OCI-LY1 (cell line): ENCODE data around the gene KAT6B.

Experiments used
- CTCF ChIP-seq: fragments of 200-600 bp; sonication (generic), shearing (Covaris generic); IDR thresholded peaks from 2 replicates; pipeline ENCODE4 v1.5.1; 2017; ENCODE audit warnings: mild to moderate bottlenecking, antibody characterized with exemption, low read length, moderate library complexity, mixed read lengths
- EZH2 ChIP-seq: fragments of 200-600 bp; sonication (generic), shearing (Covaris generic); IDR thresholded peaks from 2 replicates; pipeline ENCODE4 v1.8.0; 2017; ENCODE audit warnings: borderline replicate concordance, mixed run types, mild to moderate bottlenecking, antibody characterized with exemption, low read length, moderate library complexity, mixed read lengths

DNA sequence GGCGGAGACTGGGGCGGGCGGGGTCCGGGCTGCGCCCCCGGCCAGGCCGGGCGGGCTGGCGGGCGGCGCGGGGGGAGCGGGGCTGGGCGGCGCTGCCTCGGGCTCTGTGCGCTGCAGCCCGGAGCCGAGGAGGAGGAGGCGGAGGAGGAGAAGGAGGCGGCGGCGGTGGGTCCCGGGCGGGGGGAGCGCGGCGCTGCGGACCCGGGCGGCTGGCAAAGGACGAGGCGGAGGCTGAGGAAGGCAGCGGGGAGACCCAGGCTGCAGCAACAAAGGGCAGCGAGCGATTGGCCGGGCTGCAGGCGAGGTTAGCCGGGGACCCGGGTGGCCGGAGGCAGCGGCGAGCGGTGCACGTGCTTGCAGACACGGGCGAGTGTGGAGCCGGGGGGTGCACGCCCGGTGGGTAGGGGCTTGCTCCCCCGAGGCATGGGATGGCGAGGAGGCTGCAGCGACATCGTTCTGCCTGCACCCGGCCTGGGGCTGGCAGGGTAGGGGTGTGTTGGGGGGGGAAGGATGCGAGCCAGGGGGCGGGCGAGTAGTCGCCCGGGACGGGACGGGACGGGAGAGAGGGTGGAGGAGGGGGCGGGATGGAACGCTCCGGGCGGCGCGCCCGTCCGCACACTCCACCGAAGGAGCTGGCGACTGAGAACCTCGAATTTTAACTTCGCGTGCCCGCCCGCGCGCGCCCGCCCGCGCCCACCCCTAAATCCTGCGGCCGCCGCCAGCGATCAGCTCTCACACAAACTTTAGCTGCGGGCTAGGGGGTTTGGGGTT lies 844 bp upstream of the KAT6B start:
- TF ChIP-seq CTCF (no peak), EZH2 (no peak)
